ENCODE measurements around the gene ECT2L. TPM values are rescaled to one million over a fixed set of nuclear protein-coding genes. Genes with fewer than 3 reads are reported as not detected.

ECT2L gene
- total RNA-seq, 1 experiment from 2014 or later = not detected

GRCh38 chr6:138803861-138804260 is 8.0 kb downstream of the ECT2L start:
- DNase-seq (ENCODE audit: low spot score) = no peak

- no peak for DNase-seq (ENCODE audit: low spot score)
Measured at GRCh38 chr6:138805016-138805765, 9.3 kb downstream of the ECT2L start.

GRCh38 chr6:138806889-138807288 is 11.0 kb downstream of the ECT2L start:
- DNase-seq (ENCODE audit: low spot score) = no peak

GRCh38 chr6:138809677-138810076 is 13.8 kb downstream of the ECT2L start:
- no peak for DNase-seq (ENCODE audit: low spot score)

DNA sequence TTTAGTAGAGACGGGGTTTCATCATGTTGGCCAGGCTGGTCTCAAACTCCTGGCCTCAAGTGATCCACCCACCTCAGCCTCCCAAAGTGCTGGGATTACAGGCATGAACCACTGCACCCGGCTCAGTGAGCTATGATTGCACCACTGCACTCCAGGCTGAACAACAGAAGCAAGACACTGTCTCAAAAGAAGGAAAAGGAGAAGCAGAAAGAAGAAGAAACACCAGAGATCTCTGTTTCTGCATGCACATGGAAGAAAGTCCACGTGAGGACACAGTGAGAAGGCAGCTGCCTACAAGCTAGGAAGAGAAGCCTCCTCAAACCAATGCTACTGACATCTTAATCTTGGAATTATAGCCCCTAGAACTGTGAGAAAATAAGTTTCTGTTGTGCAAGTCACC is 16.0 kb downstream of the ECT2L start:
- no peak for DNase-seq (ENCODE audit: low spot score)

DNA sequence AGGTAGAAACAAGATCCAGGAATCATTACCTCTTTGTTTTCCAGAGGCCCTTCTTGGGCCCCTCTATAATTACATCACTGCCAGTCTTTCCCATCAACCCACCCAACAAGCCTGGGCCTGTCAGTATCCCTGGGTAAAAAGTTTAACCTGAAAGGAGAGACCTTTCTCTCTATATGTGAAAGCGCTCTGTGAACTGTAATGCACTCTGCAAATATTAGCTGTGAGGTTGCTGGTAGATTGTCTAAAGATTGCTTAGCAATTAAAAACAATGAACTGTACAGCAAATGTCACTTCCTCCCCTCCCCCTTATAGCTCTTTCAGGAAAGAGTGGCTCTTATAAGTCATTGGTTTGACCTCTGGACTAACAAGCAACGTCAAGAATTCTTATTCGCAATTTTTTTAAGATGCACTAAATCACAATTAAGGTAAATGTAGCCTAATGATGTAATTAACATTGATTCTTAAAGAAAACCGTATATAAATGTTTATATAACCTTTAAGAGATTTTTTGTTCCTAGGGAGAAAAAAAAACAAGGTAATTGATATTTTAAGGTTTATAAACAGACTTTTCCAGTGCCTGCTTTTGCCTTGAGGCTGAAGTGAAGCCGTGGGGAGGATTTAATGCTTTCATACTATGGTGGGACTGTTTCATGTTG is 18.4 kb downstream of the ECT2L start:
- no peak for DNase-seq (ENCODE audit: low spot score)

- DNase-seq (ENCODE audit: low spot score) = no peak
Measured at GRCh38 chr6:138815221-138815620, 19.3 kb downstream of the ECT2L start.

- DNase-seq (ENCODE audit: low spot score) = peak; percentile 66
Measured at GRCh38 chr6:138815797-138816528, 20.1 kb downstream of the ECT2L start.

DNA sequence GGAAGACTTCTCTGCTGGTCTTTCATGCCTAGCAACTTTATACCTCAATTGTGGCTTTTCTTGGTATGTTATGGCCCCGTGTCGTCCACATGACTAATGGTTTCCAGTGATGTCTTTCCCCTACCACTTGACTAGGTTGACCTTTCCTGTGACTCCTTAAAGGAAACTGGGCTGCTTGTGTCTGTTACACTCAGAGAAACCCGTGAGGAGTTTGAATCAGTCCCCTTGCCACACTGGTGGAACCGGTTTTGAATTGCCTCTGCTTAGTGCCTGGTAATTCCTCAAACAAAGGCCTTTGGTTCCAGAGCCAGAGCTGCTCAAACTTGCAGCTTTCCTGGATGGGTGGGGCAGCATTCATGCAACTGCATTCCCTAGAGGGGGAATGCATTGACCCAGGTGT is 21.9 kb downstream of the ECT2L start:
- peak; percentile 98 for DNase-seq (ENCODE audit: low spot score)

DNA sequence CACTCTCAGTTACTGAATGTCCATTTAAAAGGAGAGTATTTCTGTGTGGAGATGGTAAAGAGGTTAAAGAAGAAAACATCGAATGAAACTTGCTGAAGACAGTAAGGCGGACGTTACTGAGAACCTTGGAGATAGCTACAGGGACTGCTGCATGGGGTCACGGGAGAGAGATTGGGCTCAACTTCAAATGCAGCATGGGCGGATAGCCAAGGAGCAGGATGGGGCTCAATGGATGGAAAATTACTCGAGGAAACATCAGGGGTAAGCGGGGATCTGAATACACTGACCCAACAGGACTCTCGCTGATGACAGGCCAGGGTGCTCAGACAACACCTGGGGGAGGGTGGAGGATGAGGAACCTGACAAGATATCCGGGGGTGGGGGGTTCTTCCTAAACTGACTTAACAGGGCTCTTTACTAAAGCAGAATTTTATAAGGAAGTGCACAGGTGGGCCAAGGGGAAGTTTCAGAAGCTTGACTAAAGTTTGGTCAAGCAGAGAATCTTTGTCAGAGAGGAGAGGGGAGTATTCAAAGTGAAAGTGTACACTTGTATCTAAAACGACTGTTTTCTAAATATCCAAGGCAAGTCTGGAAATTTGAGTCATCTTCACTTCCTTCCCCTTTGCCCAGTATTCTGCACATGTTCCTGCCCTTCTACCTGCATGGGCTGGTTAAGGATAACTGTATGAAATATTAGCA is 22.8 kb downstream of the ECT2L start:
- DNase-seq (ENCODE audit: low spot score) = no peak

- no peak for DNase-seq (ENCODE audit: low spot score)
Measured at GRCh38 chr6:138821519-138821918, 25.6 kb downstream of the ECT2L start.

DNA sequence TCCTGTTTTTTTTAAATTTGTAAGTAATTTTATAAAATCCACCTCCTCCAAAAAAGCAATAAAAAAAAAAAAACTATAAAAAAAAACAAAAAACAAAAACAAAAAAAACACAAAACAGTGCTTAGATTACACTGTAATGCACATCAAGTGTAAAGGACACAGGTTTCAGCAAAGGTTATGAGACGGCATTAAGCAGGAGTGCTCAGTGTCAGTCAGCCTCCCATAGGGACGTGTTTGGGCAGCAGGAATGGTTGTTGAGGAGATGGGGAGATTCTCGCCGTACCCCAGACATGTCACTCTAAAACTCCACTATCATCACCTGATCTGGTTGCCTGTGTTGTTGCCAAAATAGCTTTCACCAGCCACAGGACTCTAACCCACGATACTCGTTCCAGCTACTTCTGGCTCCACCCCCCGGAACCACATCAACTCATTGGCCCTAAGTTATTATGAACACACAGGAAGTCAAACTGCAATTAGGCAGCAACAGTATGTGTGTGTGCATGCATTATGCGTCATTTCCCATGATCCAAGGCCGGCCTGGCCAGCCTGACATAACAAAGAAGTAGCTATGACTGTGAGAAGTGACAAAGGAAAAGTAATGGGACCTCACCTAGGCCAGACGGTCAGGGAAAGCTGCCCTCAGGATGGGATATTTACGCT is 28.7 kb downstream of the ECT2L start:
- DNase-seq (ENCODE audit: low spot score) = no peak

DNA sequence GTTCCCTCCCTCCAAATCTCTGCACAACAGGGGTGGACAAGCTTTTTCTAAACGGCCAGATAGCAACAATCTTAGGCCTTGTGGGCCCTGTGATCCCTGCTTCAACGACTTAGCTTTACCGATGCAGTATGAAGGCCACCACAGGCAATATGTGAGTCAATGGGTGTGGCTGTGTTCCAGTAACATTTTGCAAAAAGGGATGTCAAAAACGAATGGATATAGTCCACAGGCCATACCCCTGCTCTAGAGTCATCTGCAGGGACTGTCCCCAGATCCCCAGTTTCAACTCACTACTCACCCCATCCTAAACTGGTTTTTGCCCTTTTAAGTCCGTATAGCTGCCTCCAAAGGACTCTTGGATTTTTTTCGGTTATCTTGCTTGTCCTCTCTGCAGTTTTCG is 34.4 kb downstream of the ECT2L start:
- no peak for DNase-seq (ENCODE audit: low spot score)

GRCh38 chr6:138832182-138832581 is 36.3 kb downstream of the ECT2L start:
- no peak for DNase-seq (ENCODE audit: low spot score)

- DNase-seq (ENCODE audit: low spot score) = no peak
Measured at GRCh38 chr6:138833816-138834539, 38.1 kb downstream of the ECT2L start.

- no peak for DNase-seq (ENCODE audit: low spot score)
Measured at GRCh38 chr6:138837246-138837645, 41.4 kb downstream of the ECT2L start.

GRCh38 chr6:138844192-138844591 is 48.3 kb downstream of the ECT2L start:
- DNase-seq (ENCODE audit: low spot score) = no peak

DNA sequence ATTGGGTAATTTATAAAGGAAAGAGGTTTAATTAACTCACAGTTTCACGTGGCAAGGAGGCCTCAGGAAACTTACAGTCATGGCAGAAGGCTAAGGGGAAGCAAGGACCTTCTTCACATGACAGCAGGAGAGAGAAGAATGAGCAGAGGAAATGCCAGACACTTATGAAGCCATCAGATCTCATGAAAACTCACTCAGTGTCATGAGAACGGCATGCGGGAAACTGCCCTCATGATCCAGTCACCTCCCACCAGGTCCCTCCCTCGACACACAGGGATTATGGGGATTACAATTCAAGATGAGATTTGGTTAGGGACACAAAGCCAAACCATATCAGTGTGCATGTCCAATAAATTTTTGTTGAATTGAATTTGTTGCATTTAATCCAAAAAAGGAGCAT is 52.0 kb downstream of the ECT2L start:
- DNase-seq (ENCODE audit: low spot score) = no peak

DNA sequence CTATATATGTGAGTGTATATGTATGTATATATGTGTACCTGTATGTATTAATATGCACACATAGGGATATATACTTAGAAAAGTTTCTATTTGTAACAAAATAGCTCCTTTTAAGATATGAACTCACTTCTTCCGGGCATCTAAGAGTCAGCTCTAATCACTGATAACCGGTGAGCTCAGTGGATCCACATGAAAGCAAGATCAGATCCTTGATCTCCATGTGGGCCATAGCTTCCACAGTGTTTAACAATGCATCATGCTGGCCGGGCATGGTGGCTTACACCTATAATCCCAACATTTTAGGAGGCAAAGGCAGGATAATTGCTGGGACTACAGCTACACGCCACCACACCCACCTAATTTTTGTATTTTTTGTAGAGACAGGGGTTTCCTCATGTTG is 52.6 kb downstream of the ECT2L start:
- DNase-seq (ENCODE audit: low spot score) = no peak

DNA sequence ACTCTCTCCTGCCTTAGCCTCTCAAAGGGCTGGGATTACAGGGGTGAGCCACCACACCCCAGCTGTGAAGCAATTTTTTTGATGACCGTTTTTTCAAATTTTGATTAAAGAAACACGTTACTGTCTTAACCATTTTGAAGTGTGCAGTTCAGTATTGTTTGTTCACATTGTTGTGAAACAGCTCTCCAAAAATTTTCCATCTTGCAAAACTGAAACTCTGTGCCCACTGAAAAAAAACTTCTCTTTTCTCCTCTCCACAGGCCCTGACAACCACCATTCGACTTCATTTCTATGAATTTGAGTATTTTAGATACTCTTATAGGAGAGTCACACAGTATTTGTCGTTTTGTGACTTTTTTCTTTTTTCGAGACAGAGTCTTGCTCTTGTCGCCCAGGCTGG is 53.9 kb downstream of the ECT2L start:
- DNase-seq (ENCODE audit: low spot score) = no peak

GRCh38 chr6:138856654-138857053 is 60.8 kb downstream of the ECT2L start:
- no peak for DNase-seq (ENCODE audit: low spot score)

Data from HT-29 (cell line).